ENCODE measurements around the gene MARCO. TPM values are rescaled to one million over a fixed set of nuclear protein-coding genes. Genes with fewer than 3 reads are reported as not detected.

Gene MARCO
- total RNA-seq, 1 experiment from 2014 or later: 0.26 TPM

- in situ Hi-C loops (cut with HindIII; ENCODE audit: low pct_unique_long_range_greater_than_20kb, low sequenced_read_pairs): no loop called here
- ChIA-PET CTCF (interaction anchor here (0.6 kb wide), 1 partner anchor 77 kb away, joined by 4 read pairs; no protein-coding TSS in a partner anchor), POLR2A (no interaction called here)
- H3K4me1 ChIP-seq (ENCODE audit: control insufficient read depth, insufficient read depth, low read length): no peaks in the 10 kb centered on the region
- H3K27ac ChIP-seq (ENCODE audit: low read length): no peak overlapping the region
- no peak for DNase-seq (ENCODE audit: low read depth, low spot score)
- no peak overlapping the region for H3K4me3 ChIP-seq (ENCODE audit: low read depth in 2 of 2, low read length in 2 of 2)
- no peak for TF ChIP-seq SIN3A (IDR thresholded peaks at IDR 0.05; ENCODE audit: borderline replicate concordance, insufficient read depth, low read depth, low read length)
- no peak for TF ChIP-seq TCF7L2 (IDR thresholded peaks at IDR 0.05; ENCODE audit: low read depth, low read length)
- TF ChIP-seq CTCF (IDR thresholded peaks at IDR 0.05): no peak
- no peak for TF ChIP-seq POLR2AphosphoS5 (IDR thresholded peaks at IDR 0.05; ENCODE audit: low read depth, low read length)
- no peak for TF ChIP-seq REST (IDR thresholded peaks at IDR 0.05; ENCODE audit: insufficient read depth in 1 of 2, low read depth in 2 of 2, low read length in 1 of 2)
- no peaks in the 10 kb centered on the region for H3K9me3 ChIP-seq (ENCODE audit: control insufficient read depth, insufficient read depth, low read depth, low read length)
- no peak for ATAC-seq
- peaks cover 6% of the 10 kb centered on the region for H3K27me3 ChIP-seq (ENCODE audit: control insufficient read depth, insufficient read depth, low read length)
- H3K36me3 ChIP-seq (ENCODE audit: control insufficient read depth, insufficient read depth, low read length): no peaks in the 10 kb centered on the region
- intact Hi-C loops (cut with micrococcal nuclease; ENCODE audit: unreplicated experiment): no loop called here
- no TSS peak for BruUV-seq (replicated peaks)
Measured at GRCh38 chr2:118913803-118914645, 28.0 kb upstream of the MARCO start.

- Histone ChIP-seq H3K4me1 (ENCODE audit: control insufficient read depth, insufficient read depth, low read length) (no peaks in the 10 kb centered on the region), H3K36me3 (ENCODE audit: control insufficient read depth, insufficient read depth, low read length) (no peaks in the 10 kb centered on the region), H3K4me3 (ENCODE audit: low read depth in 2 of 2, low read length in 2 of 2) (no peak overlapping the region), H3K27ac (ENCODE audit: low read length) (no peak overlapping the region), H3K9me3 (ENCODE audit: control insufficient read depth, insufficient read depth, low read depth, low read length) (no peaks in the 10 kb centered on the region), H3K27me3 (ENCODE audit: control insufficient read depth, insufficient read depth, low read length) (peaks cover 5% of the 10 kb centered on the region)
- ATAC-seq (no peak), DNase-seq (ENCODE audit: low read depth, low spot score) (no peak)
- TF ChIP-seq CTCF (IDR thresholded peaks at IDR 0.05): no peak
- TF ChIP-seq TCF7L2 (IDR thresholded peaks at IDR 0.05; ENCODE audit: low read depth, low read length): no peak
- no peak for TF ChIP-seq SIN3A (IDR thresholded peaks at IDR 0.05; ENCODE audit: borderline replicate concordance, insufficient read depth, low read depth, low read length)
- TF ChIP-seq POLR2AphosphoS5 (IDR thresholded peaks at IDR 0.05; ENCODE audit: low read depth, low read length): no peak
- no peak for TF ChIP-seq REST (IDR thresholded peaks at IDR 0.05; ENCODE audit: insufficient read depth in 1 of 2, low read depth in 2 of 2, low read length in 1 of 2)
- in situ Hi-C loops (cut with HindIII; ENCODE audit: low pct_unique_long_range_greater_than_20kb, low sequenced_read_pairs): no loop called here
- no TSS peak for BruUV-seq (replicated peaks)
- POLR2A ChIA-PET: no interaction called here
- intact Hi-C loops (cut with micrococcal nuclease; ENCODE audit: unreplicated experiment): no loop called here
- CTCF ChIA-PET: no interaction called here
Measured at GRCh38 chr2:118914721-118915453, 27.1 kb upstream of the MARCO start.
